ENCODE data around the gene RPL36AL. TPM values are rescaled to one million over a fixed set of nuclear protein-coding genes. Genes with fewer than 3 reads are reported as not detected.

Gene RPL36AL
- total and polyA plus RNA-seq, 2 of the 4 experiments (the other 2 are of a cell fraction) = 129 to 313 TPM

- dilution Hi-C loops (cut with HindIII; ENCODE audit: low sequenced_read_pairs, unreplicated experiment) = no loop called here
- peaks cover 17% of the 10 kb centered on the region for H4K20me1 ChIP-seq (ENCODE audit: insufficient read depth, low read length)
- intact Hi-C loops (cut with micrococcal nuclease) = loop anchor here (1.0 to 5.0 kb wide), 5 partner anchors 58 to 218 kb away; partner anchors contain the start of genes KLHDC1 and NEMF
- peak within 1 kb of the TSS; percentile 87 for H2AK9ac ChIP-seq (replicated peaks; ENCODE audit: low read depth, low read length, poor library complexity)
- H3K27me3 ChIP-seq (ENCODE audit: control insufficient read depth, insufficient read depth, low read length) = no peaks in the 10 kb centered on the region
- H2BK5ac ChIP-seq (ENCODE audit: low read depth, low read length, poor library complexity, severe bottlenecking) = peak within 1 kb of the TSS; percentile 93
- peak within 1 kb of the TSS; percentile 73 to 95 for H4K8ac ChIP-seq (ENCODE audit: low read depth in 2 of 2, low read length in 2 of 2)
- H3K56ac ChIP-seq (ENCODE audit: extremely low read depth, insufficient read depth, low read length) = peak within 1 kb of the TSS; percentile 87
- no TSS peak for BruUV-seq (replicated peaks)
- H3K27ac ChIP-seq (ENCODE audit: insufficient read depth, low read length) = peak within 1 kb of the TSS; percentile 92
- peaks cover 3% of the 10 kb centered on the region; the same call in 1 of the 2 replicates for H3K9me1 ChIP-seq (ENCODE audit: insufficient read depth, low read length)
- H3K4me1 ChIP-seq (ENCODE audit: control insufficient read depth, insufficient read depth, low read length) = no peaks in the 10 kb centered on the region
- H3K23ac ChIP-seq (ENCODE audit: low read depth, low read length) = peak within 1 kb of the TSS; percentile 99; the same call in 1 of the 2 replicates
- H2BK20ac ChIP-seq (ENCODE audit: low read depth, low read length) = no peak within 1 kb of the TSS
- DNase-seq = peak; percentile 76
- no peaks in the 10 kb centered on the region for H3K9me3 ChIP-seq (ENCODE audit: control insufficient read depth, insufficient read depth, low read length)
- peak within 1 kb of the TSS; percentile 99 for H2AFZ ChIP-seq (replicated peaks; ENCODE audit: low read length, poor library complexity)
- H3K14ac ChIP-seq (replicated peaks; ENCODE audit: low read depth, low read length) = peak within 1 kb of the TSS; percentile 95
- H3K4me2 ChIP-seq (ENCODE audit: low read depth, low read length) = peak within 1 kb of the TSS; percentile 92
- H3K79me1 ChIP-seq (ENCODE audit: low read depth in 1 of 2, low read length in 2 of 2) = peaks cover 11 to 49% of the 10 kb centered on the region in 2 experiments
- in situ Hi-C loops (cut with MboI; ENCODE audit: low sequenced_read_pairs) = loop anchor here (5.0 kb wide), 1 partner anchor 133 kb away; the partner anchor contains the start of gene KLHDC2
- ATAC-seq (ENCODE audit: low read depth) = peak; percentile 44
- peak within 1 kb of the TSS; percentile 82 for H3K9ac ChIP-seq (ENCODE audit: low read depth, low read length)
- peak within 1 kb of the TSS; percentile 82 for H3K4me3 ChIP-seq (ENCODE audit: insufficient read depth, low read depth, low read length)
- H3K4ac ChIP-seq (ENCODE audit: low read depth, low read length) = peak within 1 kb of the TSS; percentile 96
- CTCF ChIA-PET = interaction anchor here (0.6 to 1.4 kb wide), 6 partner anchors 14 to 470 kb away, joined by 3 to 5 read pairs (median 4); partner anchors contain the start of genes MGAT2, NEMF and RPL36AL
- H2BK15ac ChIP-seq (ENCODE audit: low read depth, low read length) = no peak within 1 kb of the TSS; the same call in 2 of the 3 replicates
- peak within 1 kb of the TSS; percentile 32 for H3K18ac ChIP-seq (ENCODE audit: low read depth, low read length)
- peak within 1 kb of the TSS; percentile 88 for H2BK120ac ChIP-seq (ENCODE audit: low read depth, low read length)
- POLR2A ChIA-PET (ENCODE audit: unreplicated experiment) = interaction anchor here (0.7 to 1.7 kb wide), 2 partner anchors 134 to 135 kb away, joined by 5 to 9 read pairs; no protein-coding TSS in a partner anchor
- H2AK5ac ChIP-seq (ENCODE audit: low read depth, low read length) = peak within 1 kb of the TSS; percentile 90; the same call in 1 of the 2 replicates
- H4K5ac ChIP-seq (ENCODE audit: low read depth, low read length) = peak within 1 kb of the TSS; percentile 56
- TF ChIP-seq MXI1 (IDR thresholded peaks at IDR 0.05; ENCODE audit: borderline replicate concordance, low read depth, low read length) (peak; percentile 88; the same call in 1 of the 2 replicates), RCOR1 (IDR thresholded peaks at IDR 0.05; ENCODE audit: insufficient replicate concordance, low read length) (no peak), RFX5 (IDR thresholded peaks at IDR 0.05; ENCODE audit: low read depth, low read length) (no peak), BHLHE40 (IDR thresholded peaks at IDR 0.05; ENCODE audit: low read depth, low read length) (peak; percentile 31; the same call in 1 of the 2 replicates), USF2 (IDR thresholded peaks at IDR 0.05; ENCODE audit: low read depth, low read length) (0 out of 2 replicates have a peak, but pooled peaks have one; percentile 0)
- H4K91ac ChIP-seq (ENCODE audit: insufficient read depth, low read depth, low read length) = peak within 1 kb of the TSS; percentile 89
- H3K36me3 ChIP-seq (ENCODE audit: control insufficient read depth, insufficient read depth, low read length) = peaks cover 6% of the 10 kb centered on the region; the same call in 1 of the 2 replicates
- 1% methylated on average over 38 of the region's 80 CpGs; no CpG with 5 or more reads in 1 of the 2 experiments for WGBS, 2 experiments (ENCODE audit: extremely low coverage in 2 of 2, insufficient read length in 1 of 2)
These were observed 14.3 kb upstream of the RPL36AL start, which contains the start of gene DNAAF2 for GRCh38 chr14:49634547-49635334. TSS of gene DNAAF2 (minus strand) at chr14:49635244. CDS start at chr14:49635149, 95 bp downstream.
